OCI-LY3 (cell line): ENCODE results near the gene TCF7.

Experiments
- CTCF ChIP-seq: fragments of 200-600, 300-600 bp; sonication (generic); IDR thresholded peaks from 2 replicates; pipeline ENCODE4 v1.5.1; 2014; ENCODE audit warnings: antibody characterized with exemption, low read length, low read depth
- EZH2phosphoT487 ChIP-seq: fragments of 200-600 bp; shearing (Covaris generic); IDR thresholded peaks from 2 replicates; pipeline ENCODE4 v1.6.1; 2018; ENCODE audit warnings: antibody characterized with exemption, mixed run types, low read depth

- TF ChIP-seq CTCF, result no peak
- no peak for TF ChIP-seq EZH2phosphoT487
These were observed 29.8 kb downstream of the TCF7 start for GRCh38 chr5:134143944-134144941.
